GM10248 (cell line): ENCODE measurements around the gene MSI2.
"Not testable (repeated sequence)": the region's sequence is repeated elsewhere in the genome, so short reads cannot be mapped to it uniquely, and the experiment has no call there.

ENCODE experiments used
- CTCF ChIA-PET: fragments of 300-600 bp; sonication (Branson Sonifier 250); formaldehyde crosslinking; extraction: SDS; loops from one replicate; lab custom pipeline; 2021; ENCODE audit warnings: antibody characterized with exemption; lab: Yijun Ruan, JAX
- POLR2A ChIA-PET: fragments of 350-650 bp; sonication (Branson Sonifier 250); formaldehyde crosslinking; extraction: SDS; loops from one replicate; lab custom pipeline; 2020; ENCODE audit warnings: antibody characterized with exemption; lab: Yijun Ruan, JAX
- DNase-seq: peaks from one replicate; pipeline ENCODE4 v3.0.0; 2012; ENCODE audit errors: extremely low spot score
- CTCF ChIP-seq: IDR thresholded peaks from 2 replicates; pipeline ENCODE4 v1.5.1; 2012; ENCODE audit warnings: mild to moderate bottlenecking, low read depth; ENCODE audit errors: extremely low read depth, missing control alignments, control extremely low read depth

Gene MSI2

GRCh38 chr17:57293077-57293476, 36.8 kb downstream of the MSI2 start:
- no peak for TF ChIP-seq CTCF
- ChIA-PET POLR2A (no interaction called here), CTCF (interaction anchor here (1.0 kb wide), 1 partner anchor 14 kb away, joined by 3 read pairs; no protein-coding TSS in a partner anchor)
- DNase-seq: no peak

- no peak for TF ChIP-seq CTCF
- no peak for DNase-seq
- POLR2A ChIA-PET: no interaction called here
- CTCF ChIA-PET: no interaction called here
Observed at GRCh38 chr17:57294101-57294500, 37.8 kb downstream of the MSI2 start.

- POLR2A ChIA-PET: no interaction called here
- CTCF ChIA-PET: no interaction called here
- no peak for TF ChIP-seq CTCF
- DNase-seq: no peak
Observed at GRCh38 chr17:57294629-57295501, 38.5 kb downstream of the MSI2 start.

GRCh38 chr17:57295526-57296023, 39.3 kb downstream of the MSI2 start:
- ChIA-PET POLR2A (no interaction called here), CTCF (no interaction called here)
- DNase-seq: no peak
- no peak for TF ChIP-seq CTCF

GRCh38 chr17:57296231-57296630, 39.9 kb downstream of the MSI2 start:
- ChIA-PET CTCF (interaction anchor here (1.6 kb wide), 1 partner anchor 53 kb away, joined by 3 read pairs; no protein-coding TSS in a partner anchor), POLR2A (no interaction called here)
- TF ChIP-seq CTCF: no peak
- no peak for DNase-seq

- CTCF ChIA-PET: interaction anchor here (1.3 kb wide), 1 partner anchor 13 kb away, joined by 4 read pairs; no protein-coding TSS in a partner anchor
- POLR2A ChIA-PET: no interaction called here
- no peak for DNase-seq
- TF ChIP-seq CTCF: no peak
Observed at GRCh38 chr17:57299176-57299575, 42.9 kb downstream of the MSI2 start.

- CTCF ChIA-PET: interaction anchor here (0.9 kb wide), 1 partner anchor 30 kb away, joined by 3 read pairs; no protein-coding TSS in a partner anchor
- DNase-seq, POLR2A ChIA-PET: not testable (repeated sequence)
Observed at GRCh38 chr17:57300592-57300991, 44.3 kb downstream of the MSI2 start.
